CD4-positive, alpha-beta T cell treated with Interleukin-1 beta for 1 hour (primary cell): Measurements from ENCODE around the gene EPN1.
A peak's percentile ranks its signal among the peaks of the same experiment; 100 is the strongest.

Source experiments
- DNase-seq, 2 donors: peaks; one replicate each; pipeline ENCODE4 v3.0.0-alpha.2; 2020 to 2022

EPN1 gene

DNA sequence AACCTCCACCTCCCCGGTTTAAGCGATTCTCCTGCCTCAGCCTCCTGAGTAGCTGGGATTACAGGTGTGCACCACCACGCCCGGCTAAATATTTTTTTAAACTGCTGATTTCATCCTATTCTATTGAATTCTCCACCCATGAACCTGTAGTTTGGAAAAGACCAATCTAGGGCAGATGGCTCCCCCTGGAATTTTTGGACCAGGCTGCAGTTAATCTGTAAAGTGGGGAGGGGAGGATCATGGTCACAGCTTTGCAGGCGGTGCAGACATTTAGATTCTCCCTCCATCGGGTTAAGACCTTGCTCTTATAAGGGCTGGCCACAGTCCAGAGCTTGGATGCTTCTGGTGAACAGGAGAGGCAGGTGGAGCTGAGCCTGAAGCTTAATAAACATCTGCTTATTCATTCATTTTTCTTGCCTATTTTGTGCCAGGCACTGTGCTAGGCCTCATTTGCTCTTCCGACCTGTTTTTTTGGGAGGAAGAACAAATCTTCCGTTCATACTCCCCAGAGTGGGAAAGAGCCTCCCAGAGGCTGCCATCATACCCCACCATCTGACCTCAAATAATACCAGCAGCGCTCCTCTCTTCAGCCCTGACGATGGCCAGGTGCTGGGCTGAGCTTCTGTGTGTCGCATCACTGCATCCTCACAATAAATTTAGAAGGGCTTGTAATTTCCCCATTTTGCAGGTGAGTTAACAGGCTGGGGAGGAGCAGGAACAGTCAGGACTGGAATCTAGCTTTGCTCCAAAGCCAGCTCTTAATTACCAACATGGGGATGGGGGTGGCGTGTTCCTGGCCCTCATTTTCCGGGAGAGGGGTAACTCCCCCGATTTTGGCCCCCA, 27.9 kb upstream of the EPN1 start:
- no peak for DNase-seq

DNA sequence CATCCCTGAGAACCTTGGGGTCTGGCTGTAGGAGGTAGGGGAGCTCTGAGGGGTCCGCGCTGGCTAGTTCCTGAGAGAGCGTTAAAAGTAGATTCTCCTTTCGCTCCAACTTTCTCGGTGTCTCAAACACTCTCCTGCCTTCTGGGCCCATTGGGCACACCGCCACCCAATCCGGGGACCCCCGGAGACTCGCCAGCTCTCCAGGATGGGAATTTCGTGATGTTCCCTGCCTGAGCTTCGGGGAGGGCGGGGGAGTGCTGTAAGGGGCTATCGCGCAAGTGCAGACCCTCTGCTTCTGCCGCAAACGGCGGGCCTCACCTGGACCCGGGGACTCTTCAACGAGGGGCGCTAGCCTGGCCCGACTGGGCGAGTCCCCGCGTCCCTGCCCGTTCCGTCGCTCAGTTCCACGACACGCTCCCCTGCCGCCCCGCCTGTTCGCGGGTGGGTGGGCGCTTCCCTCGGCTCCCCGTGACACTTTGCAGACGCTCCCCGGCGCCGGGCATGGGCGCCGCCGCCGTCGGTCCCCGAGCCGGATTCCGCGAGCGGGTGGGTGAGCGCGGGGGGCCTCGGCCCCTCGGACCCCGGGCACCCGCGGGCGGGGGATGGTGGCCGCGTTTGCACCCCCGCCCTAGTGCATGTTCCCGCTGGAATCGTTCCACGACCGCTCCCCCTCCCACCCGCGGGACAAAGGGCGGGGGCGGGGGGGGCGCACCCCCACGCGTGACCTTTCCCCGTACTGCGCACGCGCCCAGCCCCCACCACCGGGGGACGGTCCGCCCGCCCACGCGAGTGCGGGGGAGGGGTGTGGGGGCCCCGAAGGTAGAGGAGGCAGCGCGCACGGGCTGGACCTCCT, 27.1 kb upstream of the EPN1 start, which contains the start of gene CCDC106:
Gene CCDC106, plus strand, starts transcription at position 481 of the 853 bp plus-strand sequence. CDS start 835 bp downstream, outside the sequence.
- peak; percentile 41 to 48 for DNase-seq

DNA sequence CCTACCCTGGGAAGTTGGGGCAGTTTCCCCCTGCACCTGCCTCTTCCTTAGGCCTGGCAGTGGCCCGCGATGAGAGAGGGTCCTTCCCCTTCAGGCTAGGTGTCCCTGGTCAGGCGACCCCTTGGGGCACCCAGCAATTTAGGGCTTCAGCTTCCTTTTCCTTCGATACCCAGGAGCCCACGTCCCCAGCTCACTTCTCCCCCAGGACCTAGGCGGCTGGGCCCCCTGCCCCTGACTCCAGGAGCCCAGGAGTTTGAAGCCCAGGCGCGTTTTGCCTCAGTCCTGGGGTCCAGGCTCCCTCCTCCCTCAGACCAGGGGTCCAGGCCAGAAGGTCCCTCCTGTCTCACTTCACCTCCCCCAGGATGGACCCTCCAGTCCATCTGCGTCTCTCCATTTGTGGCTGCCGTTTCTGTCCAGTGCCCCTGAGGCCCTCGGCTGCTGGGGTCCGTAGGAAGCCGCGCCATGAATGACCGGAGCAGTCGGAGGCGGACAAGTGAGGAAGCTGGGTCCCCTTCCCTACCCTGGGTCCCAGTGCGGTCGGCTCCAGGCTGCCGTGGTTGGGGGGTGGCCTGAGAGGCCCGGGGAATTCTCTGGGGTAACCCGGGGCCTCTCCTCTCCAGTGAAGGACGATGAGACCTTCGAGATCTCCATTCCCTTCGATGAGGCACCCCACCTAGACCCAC, 26.3 kb upstream of the EPN1 start:
- DNase-seq: no peak

DNA sequence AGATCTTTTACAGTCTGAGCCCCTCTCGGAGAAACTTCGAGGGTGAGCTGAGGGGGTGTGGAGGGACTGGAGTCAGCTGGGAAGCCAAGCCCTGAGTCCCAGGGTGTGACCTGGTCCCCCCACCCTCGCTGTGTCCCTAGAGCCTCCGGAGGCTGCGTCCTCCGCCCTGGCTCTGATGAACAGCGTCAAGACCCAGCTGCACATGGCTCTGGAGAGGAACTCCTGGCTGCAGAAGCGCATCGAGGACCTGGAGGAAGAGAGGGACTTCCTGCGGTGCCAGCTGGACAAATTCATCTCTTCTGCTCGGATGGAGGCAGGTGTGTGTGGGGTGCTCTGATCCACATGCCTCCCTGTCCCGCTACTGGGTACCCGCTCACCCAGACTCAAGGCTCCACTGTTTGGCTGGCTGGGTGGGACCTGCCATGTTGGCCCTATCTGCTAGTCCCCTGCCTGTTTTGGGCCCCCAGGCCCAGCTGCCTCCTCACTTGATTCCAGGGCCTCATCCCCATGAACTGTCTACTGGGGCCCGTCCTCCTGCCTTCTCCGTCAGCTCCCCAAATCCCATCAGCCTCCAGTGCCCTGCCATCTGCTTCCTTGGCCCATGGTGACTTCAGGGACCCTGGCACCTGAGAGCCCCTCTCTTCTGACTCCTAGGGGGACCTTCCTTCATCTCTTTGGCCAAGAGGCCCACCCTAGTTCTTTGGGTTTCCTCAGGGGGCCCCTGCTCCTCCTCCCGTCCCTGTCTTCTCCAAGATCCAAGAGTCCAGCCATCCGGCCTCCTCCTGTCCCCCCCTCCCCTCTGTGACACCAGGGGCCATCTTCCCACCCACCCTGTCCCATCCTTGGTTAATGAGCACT, 25.5 kb upstream of the EPN1 start:
- no peak for DNase-seq

DNA sequence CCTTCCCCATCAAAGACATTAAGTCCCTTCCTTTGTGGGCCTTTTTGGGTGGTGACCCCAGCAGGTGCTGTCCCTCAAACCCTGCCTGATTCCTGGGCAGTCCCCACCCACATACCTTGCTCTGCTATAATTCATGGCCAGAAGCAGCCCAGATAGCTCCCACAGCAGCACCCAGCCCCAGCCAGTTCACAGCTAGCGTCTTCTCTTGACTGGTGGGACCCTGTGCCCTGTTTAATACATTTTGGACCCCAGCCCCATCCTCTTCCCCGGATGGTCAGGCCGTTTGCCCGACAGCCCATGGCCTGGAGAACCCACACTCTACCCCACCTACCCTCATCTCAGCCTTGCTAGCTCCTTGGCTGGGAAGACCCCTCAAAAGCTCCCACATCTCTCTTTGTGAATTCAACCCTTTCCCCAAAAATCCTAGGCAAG, 24.9 kb upstream of the EPN1 start:
- DNase-seq: no peak

DNA sequence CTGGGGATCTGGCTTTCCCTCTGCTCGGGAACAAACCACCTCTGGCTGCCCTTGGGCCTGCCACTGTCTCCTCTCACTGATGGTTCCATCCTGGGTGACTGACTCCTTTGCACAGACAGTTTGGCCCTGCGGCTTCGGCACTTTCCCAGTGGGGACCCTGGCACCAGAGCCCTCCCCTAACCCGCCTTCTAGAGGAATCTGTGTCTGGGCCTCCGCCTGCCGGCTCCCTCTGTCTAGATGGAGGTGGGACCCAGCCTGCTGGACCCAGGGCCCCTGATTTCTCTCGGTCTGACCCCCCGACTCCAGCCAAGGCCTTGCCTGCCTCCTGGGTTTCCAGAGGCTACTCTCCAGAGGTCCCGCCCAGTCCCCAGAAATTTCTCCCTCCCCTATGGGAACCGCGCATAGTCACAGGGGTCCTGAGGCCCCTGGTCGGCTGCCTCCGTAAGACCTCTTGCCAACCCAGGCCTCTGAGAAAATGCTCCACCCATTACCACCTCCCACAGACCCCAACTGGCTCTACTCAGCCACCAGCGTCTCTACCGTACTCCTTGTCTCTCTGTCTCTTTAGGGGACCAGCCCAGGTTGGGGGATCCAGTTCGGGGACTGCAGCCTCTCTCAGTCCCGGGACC, 24.3 kb upstream of the EPN1 start:
- DNase-seq: no peak

DNA sequence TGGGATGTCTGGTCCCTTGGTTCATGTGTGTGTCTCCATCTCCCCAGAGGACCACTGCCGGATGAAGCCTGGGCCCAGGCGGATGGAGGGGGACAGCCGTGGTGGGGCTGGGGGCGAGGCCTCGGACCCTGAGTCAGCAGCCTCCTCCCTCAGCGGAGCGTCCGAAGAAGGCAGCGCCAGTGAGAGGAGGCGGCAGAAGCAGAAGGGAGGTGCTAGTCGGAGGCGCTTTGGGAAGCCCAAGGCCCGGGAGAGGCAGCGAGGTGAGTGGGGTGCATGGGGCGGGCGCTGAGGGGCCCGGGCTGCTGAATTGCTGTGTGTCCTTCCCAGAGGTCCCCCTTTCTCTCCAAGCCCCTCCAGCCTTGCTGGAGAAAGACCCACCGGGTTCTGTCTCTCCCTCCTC, 23.8 kb upstream of the EPN1 start:
- no peak for DNase-seq

DNA sequence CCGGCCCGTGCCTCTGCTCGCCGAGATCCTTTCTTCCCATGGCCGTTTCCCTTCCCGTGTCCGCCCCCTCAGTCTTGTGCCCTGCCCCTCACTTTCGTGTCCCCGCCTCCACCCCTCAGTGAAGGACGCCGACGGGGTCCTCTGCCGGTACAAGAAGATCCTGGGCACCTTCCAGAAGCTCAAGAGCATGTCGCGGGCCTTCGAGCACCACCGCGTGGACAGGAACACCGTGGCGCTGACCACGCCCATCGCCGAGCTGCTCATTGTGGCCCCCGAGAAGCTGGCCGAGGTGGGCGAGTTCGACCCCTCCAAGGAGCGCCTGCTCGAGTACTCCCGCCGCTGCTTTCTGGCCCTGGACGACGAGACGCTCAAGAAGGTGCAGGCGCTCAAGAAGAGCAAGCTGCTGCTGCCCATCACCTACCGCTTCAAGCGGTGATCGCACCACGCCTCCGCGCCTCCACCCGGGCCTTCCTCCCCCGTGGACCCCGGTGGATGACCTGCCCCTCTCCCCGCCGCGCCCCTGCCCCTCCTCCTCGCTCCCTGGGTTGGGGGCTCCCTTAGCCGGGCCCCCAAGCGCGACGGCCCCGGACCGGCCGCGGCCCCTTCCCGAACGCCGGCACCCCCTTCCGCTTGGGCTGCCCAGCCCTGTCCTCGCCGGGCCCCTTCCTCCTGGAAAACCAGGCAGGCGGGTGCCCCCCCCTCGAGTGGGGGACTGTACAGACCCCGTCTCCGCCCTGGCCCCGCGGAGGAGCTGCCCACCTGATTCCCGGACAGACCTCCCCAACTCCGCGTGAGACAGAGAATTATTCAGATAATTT, 22.5 kb upstream of the EPN1 start:
- no peak for DNase-seq

DNA sequence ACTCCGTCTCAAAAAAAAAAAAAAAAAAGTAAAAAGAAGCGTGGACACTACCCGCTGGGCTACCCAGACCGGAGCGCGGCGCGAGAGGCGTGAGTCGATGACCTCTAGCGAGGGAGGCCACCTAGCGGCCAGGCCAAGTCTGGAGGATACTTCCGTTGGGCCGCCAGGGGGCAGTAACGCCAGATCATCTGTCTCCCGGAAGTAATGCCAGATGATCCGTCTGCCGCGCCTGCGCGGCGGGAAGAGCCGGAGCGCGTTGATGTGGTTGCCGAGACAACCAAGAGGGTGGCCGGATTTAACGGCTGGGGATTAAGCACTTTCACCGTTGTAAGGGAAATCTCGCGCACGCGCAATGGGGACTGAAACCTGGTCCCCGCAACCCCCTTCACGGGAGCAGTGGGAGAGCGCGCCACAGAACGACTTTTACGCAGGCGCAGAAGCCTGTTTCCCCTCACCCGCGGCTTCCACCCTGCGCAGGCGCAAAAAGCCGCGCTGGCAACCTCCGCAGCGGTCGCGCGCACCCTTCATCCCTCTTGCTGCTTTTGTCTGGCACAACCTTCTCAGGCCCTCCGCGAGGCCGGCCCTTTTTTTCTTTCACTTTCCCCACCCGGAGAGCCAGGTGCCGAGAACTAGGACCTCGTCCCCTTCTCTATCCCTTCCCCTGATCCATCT, 21.2 kb upstream of the EPN1 start:
- DNase-seq: peak; percentile 99

DNA sequence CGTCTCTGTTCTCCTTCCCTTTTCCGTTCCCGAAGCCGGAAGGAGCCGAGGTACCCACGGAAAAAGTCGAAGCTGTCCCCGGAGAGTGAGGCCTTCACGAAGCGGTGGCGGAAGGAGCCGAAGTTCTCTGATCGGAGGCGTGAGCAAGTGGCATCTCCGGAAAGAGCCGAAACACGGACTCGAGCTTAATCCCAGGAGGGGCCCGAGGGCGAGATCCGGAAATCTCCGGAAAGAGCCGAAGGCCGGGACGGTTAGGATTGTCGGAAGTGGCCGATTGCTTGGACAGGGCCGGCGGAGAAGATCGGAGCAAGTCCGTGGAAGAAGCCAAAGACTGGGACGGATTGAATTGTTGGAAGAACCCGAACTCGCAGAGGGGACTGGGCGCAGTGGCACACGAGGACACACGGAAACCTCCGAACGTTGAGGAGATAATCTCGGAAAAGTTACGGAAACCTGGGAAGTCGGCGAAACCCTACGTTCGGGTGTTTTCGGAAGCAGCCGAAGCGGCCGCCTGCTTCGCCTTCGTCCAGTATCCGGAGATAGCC, 20.6 kb upstream of the EPN1 start:
- DNase-seq: peak; percentile 99 to 100

DNA sequence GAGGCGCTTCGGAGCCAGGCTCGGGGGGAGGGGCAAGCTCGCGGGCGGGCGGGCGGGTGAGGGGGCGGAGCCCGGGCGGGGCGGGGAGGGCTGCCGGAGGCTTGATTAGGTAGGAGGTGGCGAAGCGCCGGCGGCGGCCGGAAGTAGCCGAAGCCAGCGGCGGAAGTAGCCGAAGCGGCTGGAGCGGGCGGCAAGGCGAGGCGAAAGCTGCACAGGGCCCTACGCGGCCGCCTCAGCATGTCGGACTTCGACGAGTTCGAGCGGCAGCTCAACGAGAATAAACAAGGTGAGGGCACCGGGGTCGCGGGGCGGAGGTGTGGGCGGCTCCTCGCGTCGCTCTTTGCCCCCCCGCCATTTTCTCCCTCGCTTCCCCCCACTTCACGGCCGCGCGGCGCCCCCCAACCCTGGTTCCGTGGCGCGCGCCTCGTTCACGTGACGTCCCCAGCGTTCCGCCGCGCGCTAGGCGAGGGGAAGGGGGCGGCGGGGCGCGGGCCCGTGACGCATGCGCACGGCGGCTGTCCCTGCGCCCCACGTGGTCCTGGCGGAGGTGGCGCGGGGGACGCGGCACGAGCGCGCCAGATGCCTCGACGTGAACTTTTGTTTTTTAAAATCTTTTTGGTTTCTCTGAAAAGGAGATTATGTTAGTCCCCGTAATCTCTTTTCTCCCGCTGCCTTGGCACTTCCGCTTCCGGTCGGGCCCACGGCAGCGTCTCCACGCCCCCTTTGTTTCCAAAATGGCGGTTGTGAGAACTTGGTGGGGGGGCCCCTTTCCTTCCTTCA, 20.0 kb upstream of the EPN1 start, which contains the start of gene U2AF2:
Gene U2AF2, plus strand, starts transcription at position 168 of the 780 bp plus-strand sequence. Its CDS starts 70 bp downstream, at position 238.
- DNase-seq: peak; percentile 96

DNA sequence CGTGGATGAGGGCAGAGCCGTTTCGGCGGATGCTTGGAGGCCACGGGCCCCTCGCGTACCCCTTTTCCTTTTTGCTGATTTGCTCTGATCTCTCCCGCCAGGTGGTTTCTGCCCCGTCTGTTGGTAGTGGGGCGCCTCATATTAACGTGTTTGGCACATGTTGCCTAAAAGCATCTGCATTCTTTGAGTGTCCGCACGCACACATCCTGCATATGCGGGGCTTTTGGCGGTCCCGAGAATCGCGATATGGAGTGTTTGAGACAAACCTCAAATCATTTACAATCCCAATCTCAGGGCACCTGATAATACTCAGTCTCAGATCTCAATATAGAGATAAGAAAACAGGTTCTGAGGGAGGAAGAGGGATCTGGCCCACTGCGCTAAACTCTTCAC, 19.4 kb upstream of the EPN1 start:
- DNase-seq: no peak

DNA sequence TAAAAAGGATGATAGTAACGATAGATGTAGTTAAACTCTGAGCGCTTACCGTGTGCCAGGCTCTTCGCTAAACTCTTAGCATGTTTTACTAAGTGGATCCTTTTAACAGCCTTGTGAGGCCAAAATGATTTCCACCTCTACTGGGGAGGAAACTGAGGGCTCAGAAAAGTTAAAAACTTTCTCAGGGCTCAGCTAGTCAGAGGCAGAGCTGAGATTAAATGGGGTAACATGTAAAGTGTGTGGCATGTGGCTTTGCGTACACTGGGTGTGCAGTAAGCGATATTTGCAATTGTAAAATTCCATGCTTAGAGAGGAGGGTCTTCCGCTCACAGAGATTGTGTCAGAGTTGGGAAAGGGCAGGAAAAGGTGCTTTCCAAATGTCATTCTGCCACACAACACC, 18.5 kb upstream of the EPN1 start:
- no peak for DNase-seq

DNA sequence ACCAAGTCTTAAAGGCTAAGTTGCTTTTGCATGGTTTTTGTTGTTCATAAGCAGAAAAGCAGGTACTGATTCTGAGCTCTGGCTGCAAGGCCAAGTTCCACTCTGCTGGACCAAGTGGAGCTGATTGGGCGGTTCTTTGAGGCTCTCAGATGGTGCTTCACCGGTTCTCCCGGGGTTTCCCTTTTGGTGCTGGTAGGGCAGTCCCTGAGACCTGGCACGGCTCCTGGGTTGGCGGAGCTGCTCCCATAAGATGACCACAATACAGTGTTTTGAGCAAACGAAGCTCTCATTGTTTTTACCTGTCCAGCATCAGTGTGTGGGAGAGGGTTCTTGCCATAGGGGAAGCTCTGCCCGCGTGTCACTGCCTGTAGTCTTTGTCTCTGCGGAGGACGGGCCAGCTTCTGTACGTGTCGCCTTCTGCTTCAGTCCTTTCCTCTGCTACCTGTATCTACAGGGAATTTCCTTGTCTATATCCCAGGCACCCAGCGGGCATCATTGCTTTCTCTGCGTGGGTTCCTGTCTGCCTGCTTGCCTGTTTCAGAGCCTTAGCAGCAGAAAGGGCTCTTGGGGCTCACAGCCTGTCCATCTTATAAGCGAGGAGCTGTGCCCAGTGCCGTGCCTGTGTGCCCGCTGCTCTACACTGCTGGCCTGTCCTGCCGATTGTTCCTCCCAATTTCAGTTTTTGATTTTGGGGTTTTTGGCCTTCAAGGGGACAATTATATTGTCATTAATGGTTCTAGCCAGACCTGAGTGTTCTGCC, 17.9 kb upstream of the EPN1 start:
- DNase-seq: no peak

DNA sequence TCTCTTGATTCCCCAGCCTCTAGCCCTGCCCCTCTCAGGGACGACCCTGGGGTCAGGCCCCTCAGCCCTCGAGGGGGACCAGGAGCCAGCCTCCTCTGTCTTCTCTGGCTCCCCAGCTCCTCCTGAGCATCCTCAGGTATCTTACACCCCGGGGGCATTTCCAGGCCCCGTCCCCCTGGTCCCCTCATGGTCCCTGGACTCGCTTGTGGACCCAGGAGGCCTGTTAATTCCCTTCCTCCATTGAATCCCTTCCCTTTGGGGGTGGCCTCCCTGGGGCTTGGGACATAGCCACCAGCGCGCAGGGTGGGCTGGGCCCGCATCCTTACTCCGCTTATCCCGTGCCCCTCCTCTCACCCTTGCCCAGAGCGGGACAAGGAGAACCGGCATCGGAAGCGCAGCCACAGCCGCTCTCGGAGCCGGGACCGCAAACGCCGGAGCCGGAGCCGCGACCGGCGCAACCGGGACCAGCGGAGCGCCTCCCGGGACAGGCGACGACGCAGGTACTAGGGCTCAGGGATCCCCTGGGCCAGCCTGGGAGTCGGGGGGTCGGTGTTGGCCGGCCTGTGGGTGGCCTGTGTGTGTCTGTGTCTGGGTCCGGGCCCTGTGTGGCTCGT, 16.1 kb upstream of the EPN1 start:
- DNase-seq: no peak

DNA sequence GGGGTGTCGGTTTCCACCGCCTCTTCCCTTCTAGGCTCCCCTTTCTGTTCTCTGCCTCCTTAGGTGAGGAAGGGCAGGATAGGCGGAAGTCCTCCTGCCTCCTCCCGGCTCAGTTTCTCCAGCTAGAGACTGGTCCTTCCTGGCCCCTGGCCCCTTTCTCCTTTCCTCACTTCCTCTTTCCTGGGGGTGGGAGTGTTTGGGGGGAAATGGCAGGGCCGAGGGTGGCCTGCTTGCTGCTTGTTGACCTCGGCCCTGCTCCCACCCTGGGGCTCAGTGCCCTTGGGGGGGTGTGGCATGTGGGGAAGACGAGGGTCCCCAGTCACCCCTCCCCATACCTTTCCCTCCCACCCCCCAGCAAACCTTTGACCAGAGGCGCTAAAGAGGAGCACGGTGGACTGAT, 15.2 kb upstream of the EPN1 start:
- no peak for DNase-seq

DNA sequence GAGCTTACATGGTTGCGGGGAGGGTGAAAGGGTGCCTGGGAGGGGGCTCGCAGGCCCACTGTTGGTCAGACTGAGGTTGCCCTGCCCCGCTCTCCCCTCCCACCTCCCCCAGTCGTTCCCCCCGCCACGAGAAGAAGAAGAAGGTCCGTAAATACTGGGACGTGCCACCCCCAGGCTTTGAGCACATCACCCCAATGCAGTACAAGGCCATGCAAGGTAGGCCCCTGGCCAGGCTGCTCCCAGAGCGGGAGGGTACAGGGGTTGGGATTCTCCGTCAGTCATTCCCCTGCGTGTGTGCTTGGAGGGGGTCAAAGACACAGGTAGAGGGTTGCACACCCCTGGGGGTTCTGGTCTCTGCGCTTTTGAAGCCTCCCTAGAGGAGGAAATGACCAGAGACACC, 14.6 kb upstream of the EPN1 start:
- no peak for DNase-seq

DNA sequence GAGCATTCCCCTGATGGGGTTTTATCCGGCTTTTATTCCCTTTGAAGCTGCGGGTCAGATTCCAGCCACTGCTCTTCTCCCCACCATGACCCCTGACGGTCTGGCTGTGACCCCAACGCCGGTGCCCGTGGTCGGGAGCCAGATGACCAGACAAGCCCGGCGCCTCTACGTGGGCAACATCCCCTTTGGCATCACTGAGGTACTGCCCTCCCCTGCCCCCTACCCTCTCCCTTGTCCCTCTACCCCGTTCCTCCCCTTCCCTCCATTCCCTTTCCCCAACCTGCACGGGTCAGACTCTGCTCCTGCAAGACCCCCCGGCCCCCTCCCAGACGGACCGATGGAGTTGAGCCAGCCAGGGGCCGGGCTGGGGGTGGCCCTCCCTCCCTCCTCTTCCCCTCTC, 14.0 kb upstream of the EPN1 start:
- no peak for DNase-seq
